Prostate gland (tissue), 2 donors: ENCODE measurements around the gene CHST13. TPM values are rescaled to one million over a fixed set of nuclear protein-coding genes. Genes with fewer than 3 reads are reported as not detected.

Source experiments
- DNase-seq: peaks from one replicate; pipeline ENCODE4 v3.0.0-alpha.2; 2019; ENCODE audit warnings: low spot score
- H3K27ac ChIP-seq, 2 donors: fragments of 200-600 bp; sonication (generic); 2 replicates each; pipeline ENCODE4 v1.5.1; 2017 to 2019
- H3K27me3 ChIP-seq: fragments of 200-600 bp; sonication (generic); replicated peaks from 2 replicates; pipeline ENCODE4 v1.5.1; 2019; ENCODE audit not compliant: insufficient read depth
- H3K36me3 ChIP-seq, 2 donors: fragments of 200-600 bp; sonication (generic); 1 replicate in 1 of 2; 2 replicates in 1 of 2; pipeline versions ENCODE4 v1.5.1 to v1.8.1; 2017 to 2019
- H3K4me1 ChIP-seq: fragments of 200-600 bp; sonication (generic); replicated peaks from 2 replicates; pipeline ENCODE4 v1.5.1; 2019
- H3K4me3 ChIP-seq, 2 donors: fragments of 200-600 bp; sonication (generic); 2 replicates each; pipeline ENCODE4 v1.5.1; 2017 to 2019
- H3K9me3 ChIP-seq: fragments of 200-600 bp; sonication (generic); 2 replicates; pipeline ENCODE4 v1.5.1; 2017
- CTCF ChIP-seq, 4 experiments: fragments of 200-600 bp in 2 of 4; fragments of 450-650 bp in 2 of 4; sonication (generic) in 2 of 4; IDR thresholded peaks; 1 replicate in 3 of 4; 2 replicates in 1 of 4; pipeline ENCODE4 v1.5.1; 2016 to 2019; ENCODE audit warnings: antibody characterized with exemption in 4 of 4, mild to moderate bottlenecking in 2 of 4, moderate library complexity in 2 of 4
- POLR2A ChIP-seq: fragments of 450-650 bp; IDR thresholded peaks from one replicate; pipeline ENCODE4 v1.6.1; 2016; ENCODE audit warnings: antibody characterized with exemption, mild to moderate bottlenecking
- POLR2AphosphoS5 ChIP-seq: sonication (generic); formaldehyde crosslinking; IDR thresholded peaks from one replicate; pipeline ENCODE4 v1.6.1; 2017; ENCODE audit warnings: antibody characterized with exemption
- WGBS: methylation state at CpG from one replicate; pipeline ENCODE4 v1.1.5; 2018; 5-methylcytosine and 5-hydroxymethylcytosine counted together
- intact Hi-C: fragments of 100-400 bp; cut with DNase I; formaldehyde crosslinking; loops from one replicate; pipeline ENCODE4 v1.14.2; 2022
- total RNA-seq, 2 donors: library from RNA; depleted of rRNA; stranded (reverse); fragments of >200 nt; gene quantifications; one replicate each; pipeline ENCODE4 v1.1.0, GENCODE V29; 2016

The CHST13 gene
- total RNA-seq = 1 to 10 TPM in 1 of 2 donors, not detected in 1; 6.9 TPM

DNA sequence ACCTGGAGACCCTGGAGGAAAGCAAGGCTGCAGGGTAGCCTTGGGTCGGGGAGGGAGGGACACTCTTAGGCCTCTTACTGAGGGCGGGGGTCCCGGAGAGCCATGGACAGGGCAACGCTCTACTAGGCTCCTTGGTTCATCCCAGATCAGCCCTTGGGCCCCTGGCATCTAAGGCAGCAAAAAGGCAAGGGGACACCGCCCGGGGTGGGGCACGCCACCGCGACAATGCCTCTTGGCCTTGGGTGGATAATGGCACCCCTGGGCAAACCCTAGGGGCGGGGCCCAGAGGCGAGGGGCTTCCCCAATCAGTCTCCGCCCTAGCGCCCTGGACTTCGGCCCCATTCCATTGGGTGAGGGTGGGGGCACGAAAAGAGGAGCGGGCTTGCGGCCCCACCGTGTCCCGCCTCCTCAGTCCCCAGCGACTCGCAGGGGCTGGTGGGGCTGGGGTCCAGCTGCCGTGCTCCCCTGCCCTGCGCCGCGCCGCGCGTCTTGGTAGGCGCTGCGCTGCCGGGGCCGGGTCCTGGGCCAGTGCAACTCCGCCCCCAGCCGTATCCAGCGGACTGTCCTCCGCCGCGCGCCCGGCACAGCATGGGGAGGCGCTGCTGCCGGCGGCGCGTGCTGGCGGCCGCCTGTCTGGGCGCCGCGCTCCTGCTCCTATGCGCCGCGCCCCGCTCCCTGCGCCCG, at the start of gene CHST13:
Gene CHST13, plus strand, starts transcription at position 411 of the 684 bp plus-strand sequence. Its CDS starts 178 bp downstream, at position 589.
- intact Hi-C loops = loop anchor here (5.0 kb wide), 1 partner anchor 1023 kb away; no protein-coding TSS in a partner anchor
- H3K27ac ChIP-seq = no peak within 1 kb of the TSS
- WGBS = 9% methylated on average over 39 of the region's 56 CpGs

GRCh38 chr3:126474498-126475412, 49.2 kb upstream of the CHST13 start:
- Histone ChIP-seq H3K36me3 (peaks cover 0 to 3% of the 10 kb centered on the region in 2 donors), H3K27me3 (no peaks in the 10 kb centered on the region), H3K27ac (peak overlapping the region; percentile 86 to 92), H3K9me3 (no peaks in the 10 kb centered on the region), H3K4me1 (peaks cover 15% of the 10 kb centered on the region), H3K4me3 (peak overlapping the region; percentile 69 to 71)
- no peak for TF ChIP-seq CTCF (IDR thresholded peaks at IDR 0.05)
- TF ChIP-seq POLR2A = peak; percentile 21
- TF ChIP-seq POLR2AphosphoS5 = no peak
- 7% methylated on average over 38 of the region's 72 CpGs for WGBS
- peak; percentile 16 for DNase-seq
- intact Hi-C loops = loop anchor here (5.0 kb wide), 1 partner anchor 212 kb away; no protein-coding TSS in a partner anchor

More for the DNA sequence above, at the start of gene CHST13:
- H3K9me3 ChIP-seq = no peaks in the 10 kb centered on the region
- TF ChIP-seq POLR2A (no peak), POLR2AphosphoS5 (no peak), CTCF (IDR thresholded peaks at IDR 0.05) (no peak)
- H3K36me3 ChIP-seq = no peaks in the 10 kb centered on the region
- H3K27me3 ChIP-seq = peaks cover 6% of the 10 kb centered on the region
- H3K4me3 ChIP-seq = peak within 1 kb of the TSS; percentile 21 to 29
- DNase-seq = no peak
- H3K4me1 ChIP-seq = no peaks in the 10 kb centered on the region

GRCh38 chr3:126475413-126476114, 48.4 kb upstream of the CHST13 start, which contains the start of gene ZXDC:
TSS of gene ZXDC (minus strand) at chr3:126475891. CDS start at chr3:126475865, 26 bp downstream.
- 0% methylated on average over 28 of the region's 112 CpGs for WGBS
- Histone ChIP-seq H3K36me3 (no peaks in the 10 kb centered on the region), H3K9me3 (no peaks in the 10 kb centered on the region), H3K27me3 (no peaks in the 10 kb centered on the region), H3K27ac (peak within 1 kb of the TSS; percentile 91 to 92), H3K4me3 (peak within 1 kb of the TSS; percentile 69 to 71), H3K4me1 (peaks cover 15% of the 10 kb centered on the region)
- TF ChIP-seq POLR2AphosphoS5 (no peak), POLR2A (peak; percentile 86), CTCF (IDR thresholded peaks at IDR 0.05) (peak; percentile 18 to 64 (median 38))
- DNase-seq = peak; percentile 92
- intact Hi-C loops = no loop called here

DNA sequence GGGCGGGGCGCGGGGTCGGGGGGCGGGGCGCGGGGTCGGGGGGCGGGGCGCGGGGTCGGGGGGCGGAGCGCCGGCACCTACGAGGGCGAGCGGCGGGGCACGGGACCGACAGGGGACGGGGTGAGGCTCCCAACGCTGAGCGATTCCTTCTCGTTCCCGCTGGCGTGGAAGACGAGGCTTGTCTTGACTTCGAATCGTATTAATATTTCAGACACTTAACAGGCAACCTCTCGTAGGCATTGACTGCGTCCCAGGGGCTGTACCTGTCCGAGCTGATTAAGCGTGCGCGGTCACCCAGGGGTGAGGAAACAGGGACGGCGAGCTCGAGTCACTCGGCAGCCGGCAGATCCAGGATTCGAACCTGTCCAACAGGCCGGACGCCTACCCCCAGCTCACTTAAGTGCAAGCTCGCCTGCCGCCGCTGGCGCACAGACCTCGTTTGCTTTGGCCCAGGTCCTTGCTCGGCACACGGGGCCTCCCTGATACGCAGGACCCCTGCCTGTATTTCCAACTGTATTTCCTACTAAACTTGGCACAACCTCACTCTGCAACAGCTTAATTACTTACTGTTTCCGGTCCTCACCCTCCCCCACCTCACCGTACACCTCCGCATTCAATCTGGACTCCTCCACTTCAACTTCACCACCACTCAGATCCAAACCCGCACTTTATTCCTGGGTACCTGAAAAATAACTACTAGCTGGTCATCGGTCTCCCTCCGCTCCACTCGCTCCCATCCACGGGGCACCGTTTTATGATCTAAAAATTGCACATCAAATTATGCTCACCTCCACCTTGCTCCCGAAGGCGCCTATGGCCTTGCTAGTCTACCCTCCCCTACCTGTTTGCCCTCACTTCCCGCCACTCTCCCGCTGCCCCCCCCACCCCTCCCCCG, 47.5 kb upstream of the CHST13 start:
- Histone ChIP-seq H3K27me3 (no peaks in the 10 kb centered on the region), H3K36me3 (no peaks in the 10 kb centered on the region), H3K4me1 (peaks cover 15% of the 10 kb centered on the region), H3K4me3 (peak overlapping the region; percentile 46 to 69), H3K27ac (peak overlapping the region; percentile 91 to 92), H3K9me3 (no peaks in the 10 kb centered on the region)
- DNase-seq = peak; percentile 54
- WGBS = 13% methylated on average over 47 of the region's 66 CpGs
- intact Hi-C loops = no loop called here
- TF ChIP-seq CTCF (IDR thresholded peaks at IDR 0.05) (no peak), POLR2AphosphoS5 (peak; percentile 24), POLR2A (peak; percentile 65)
